ENCODE measurements around the gene TAF12. TPM values are rescaled to one million over a fixed set of nuclear protein-coding genes. Genes with fewer than 3 reads are reported as not detected.

The TAF12 gene
- total and polyA plus RNA-seq, 9 donors = 26.7 to 37.5 (median 29.8) TPM

Other genes with a start within 250 kb of the TAF12 start
- 16.7 TPM for gene RCC1, start 137.0 kb downstream of the TAF12 start, total RNA-seq
- gene RCC1, start 137.0 kb downstream of the TAF12 start, polyA plus RNA-seq (ENCODE audit: insufficient read depth in 1 of 8, insufficient read length in 8 of 8, low replicate concordance in 1 of 8) = 10 to 100 TPM; 21.7 to 38.3 (median 29.2) TPM
- 28.9 TPM for gene TRNAU1AP, start 90.0 kb downstream of the TAF12 start, total RNA-seq
- gene TRNAU1AP, start 90.0 kb downstream of the TAF12 start, polyA plus RNA-seq (ENCODE audit: insufficient read depth in 1 of 8, insufficient read length in 8 of 8, low replicate concordance in 1 of 8) = 10 to 100 TPM; 18.8 to 22.5 (median 20.2) TPM
- 8.7 TPM for gene RAB42, start 50.8 kb downstream of the TAF12 start, total RNA-seq
- gene RAB42, start 50.8 kb downstream of the TAF12 start, polyA plus RNA-seq (ENCODE audit: insufficient read depth in 1 of 8, insufficient read length in 8 of 8, low replicate concordance in 1 of 8) = 10 to 100 TPM in 2 of 8 donors, 1 to 10 TPM in 6; 7.0 to 10.9 (median 9.2) TPM
- not detected for gene RNU11, start 5.5 kb upstream of the TAF12 start, total RNA-seq
- not detected for gene RNU11, start 5.5 kb upstream of the TAF12 start, polyA plus RNA-seq (ENCODE audit: insufficient read depth in 1 of 8, insufficient read length in 8 of 8, low replicate concordance in 1 of 8)
- gene GMEB1, start 25.7 kb upstream of the TAF12 start, total RNA-seq = 5.9 TPM
- 10 to 100 TPM in 3 of 8 donors, 1 to 10 TPM in 5; 7.1 to 13.3 (median 9.9) TPM for gene GMEB1, start 25.7 kb upstream of the TAF12 start, polyA plus RNA-seq (ENCODE audit: insufficient read depth in 1 of 8, insufficient read length in 8 of 8, low replicate concordance in 1 of 8)
- gene YTHDF2, start 93.9 kb upstream of the TAF12 start, total RNA-seq = 39.7 TPM
- 10 to 100 TPM; 46.4 to 57.4 (median 50.9) TPM for gene YTHDF2, start 93.9 kb upstream of the TAF12 start, polyA plus RNA-seq (ENCODE audit: insufficient read depth in 1 of 8, insufficient read length in 8 of 8, low replicate concordance in 1 of 8)
- gene OPRD1, start 169.1 kb upstream of the TAF12 start, total RNA-seq = 0.27 TPM
- gene OPRD1, start 169.1 kb upstream of the TAF12 start, polyA plus RNA-seq (ENCODE audit: insufficient read depth in 1 of 8, insufficient read length in 8 of 8, low replicate concordance in 1 of 8) = under 1 TPM; 0.17 to 0.45 (median 0.37) TPM